Suppressor macrophage (primary cell): ENCODE results near the gene LYPD3.
"Not testable (repeated sequence)": the region's sequence is repeated elsewhere in the genome, so short reads cannot be mapped to it uniquely, and the experiment has no call there.

Experiments used
- DNase-seq, 4 experiments: peaks; one replicate each; pipeline ENCODE4 v3.0.0-alpha.2; 2020 to 2022

LYPD3 gene

DNA sequence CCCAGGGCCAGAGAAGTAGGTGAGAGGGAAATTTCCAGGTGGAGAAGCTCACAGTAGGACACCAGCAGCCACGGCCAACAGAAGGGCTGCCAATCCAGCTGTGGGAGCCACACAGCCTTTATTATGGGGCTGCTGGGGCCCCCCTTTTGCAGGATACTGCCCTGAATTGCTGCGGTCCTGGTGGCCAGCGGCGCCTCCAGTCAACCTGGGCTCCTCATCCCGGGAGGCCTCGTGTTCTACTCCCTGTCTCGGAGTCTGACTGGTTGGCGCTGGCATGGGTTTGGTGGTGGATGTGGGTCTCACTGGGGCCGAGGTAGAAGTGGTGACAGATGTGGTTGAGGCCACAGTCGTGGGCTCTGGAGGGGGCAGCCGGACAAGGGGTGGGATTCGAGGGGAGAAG is 4.1 kb downstream of the LYPD3 start:
- DNase-seq: no peak

DNA sequence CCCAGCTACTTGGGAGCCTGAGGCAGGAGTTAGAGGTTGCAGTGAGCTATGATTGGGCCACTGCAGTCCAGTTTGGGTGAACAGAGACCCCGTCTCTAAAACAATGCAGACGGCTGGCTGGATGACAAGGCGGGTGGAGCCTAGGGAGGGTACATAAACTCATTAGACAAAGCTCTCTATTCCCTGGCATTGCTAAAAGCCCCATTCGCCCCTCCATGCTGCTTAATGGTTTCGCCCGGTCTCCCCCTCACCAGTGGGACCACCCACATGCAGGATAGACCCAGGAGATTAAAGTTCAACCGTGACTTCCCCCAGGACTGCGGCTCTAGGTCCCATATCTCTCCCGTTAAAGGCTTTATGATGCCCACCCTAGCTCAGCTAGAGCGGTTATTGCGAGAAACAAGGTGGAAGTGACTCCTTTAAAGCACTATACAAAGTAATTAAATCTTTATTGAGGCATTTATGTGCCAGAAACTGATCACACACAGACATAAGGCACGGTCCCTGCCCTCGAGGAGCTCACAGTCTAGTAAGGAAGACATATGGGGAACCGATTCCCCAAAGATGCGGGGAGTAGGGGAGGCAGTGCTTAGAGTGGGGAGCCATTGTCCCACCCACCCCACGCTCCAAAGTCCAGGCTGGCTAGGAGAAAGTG is 4.9 kb downstream of the LYPD3 start:
- no peak for DNase-seq

DNA sequence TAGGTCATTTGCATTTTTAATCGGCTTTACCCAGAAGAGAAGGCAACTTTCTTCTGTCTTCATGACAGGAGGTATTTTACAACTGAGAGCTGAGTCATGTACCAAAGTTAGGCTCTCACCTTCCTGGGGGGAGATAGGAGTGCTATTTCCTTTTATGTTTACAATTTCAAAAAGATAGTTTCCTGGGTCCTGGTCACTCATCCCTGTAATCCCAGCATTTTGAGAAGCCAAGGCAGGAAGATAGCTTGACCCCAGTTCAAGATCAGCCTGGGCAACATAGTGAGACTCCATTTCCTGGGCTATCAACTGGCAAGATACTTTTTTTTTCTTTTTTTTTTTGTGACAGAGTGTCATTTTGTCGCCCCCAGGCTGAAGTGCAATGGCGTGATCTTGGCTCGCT is 7.6 kb downstream of the LYPD3 start:
- DNase-seq: no peak

DNA sequence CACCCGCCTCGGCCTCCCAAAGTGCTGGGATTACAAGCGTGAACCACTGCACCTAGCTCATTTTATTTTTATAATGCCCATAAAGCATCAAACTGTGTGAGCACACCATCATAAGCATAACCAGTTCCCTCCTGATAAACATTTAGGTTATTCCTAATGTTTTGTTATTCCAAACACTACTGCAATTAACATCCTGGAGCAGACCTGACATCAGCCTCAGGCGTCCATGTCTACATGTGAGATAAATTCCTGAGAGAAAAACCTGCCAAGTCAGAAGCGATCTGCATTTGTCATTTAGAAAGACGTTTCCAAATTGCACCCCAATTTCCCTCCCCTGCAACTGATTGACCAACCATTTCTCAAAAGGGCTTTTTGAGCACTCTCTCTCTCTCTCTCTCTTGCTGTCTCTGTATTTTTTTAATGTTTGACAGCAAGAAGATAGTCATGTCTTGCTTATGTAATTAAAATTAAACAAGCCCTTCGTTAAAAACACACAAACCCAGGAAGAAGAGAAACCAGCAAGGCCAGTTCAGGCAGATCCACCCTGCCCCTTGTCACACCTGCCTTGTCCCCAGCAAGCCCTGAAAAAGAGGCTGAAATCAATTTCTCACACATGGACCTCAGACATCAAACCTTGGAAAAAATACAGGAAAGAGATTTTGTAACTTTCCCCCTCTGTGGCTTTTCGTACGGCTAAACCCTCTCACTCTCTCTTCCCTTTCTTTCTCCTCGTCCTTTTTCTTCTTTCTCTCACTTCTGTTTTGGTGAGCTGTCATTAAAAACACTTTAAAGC is 9.9 kb downstream of the LYPD3 start:
- peak in 1 of 4 experiments; percentile 29 for DNase-seq

DNA sequence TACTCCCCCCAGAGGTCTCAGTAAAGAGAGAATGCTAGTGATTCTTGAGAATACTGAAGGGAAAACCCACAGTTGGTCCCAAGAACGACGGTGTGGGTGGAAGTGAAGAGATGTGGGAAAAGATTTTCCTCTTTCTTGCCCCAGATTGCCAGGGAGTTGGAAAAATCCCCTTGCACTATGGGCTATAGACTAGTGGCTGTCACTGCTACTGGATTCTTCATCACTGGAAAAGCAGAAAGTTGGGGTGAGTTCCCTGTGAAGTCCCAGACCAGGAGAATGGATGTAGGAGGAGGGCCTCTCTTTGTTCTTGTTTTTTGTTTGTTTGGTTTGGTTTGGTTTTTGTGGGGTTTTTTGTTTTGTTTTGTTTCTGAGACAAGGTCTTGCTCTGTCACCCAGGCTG is 11.4 kb downstream of the LYPD3 start:
- DNase-seq: peak in 1 of 4 experiments; percentile 12

DNA sequence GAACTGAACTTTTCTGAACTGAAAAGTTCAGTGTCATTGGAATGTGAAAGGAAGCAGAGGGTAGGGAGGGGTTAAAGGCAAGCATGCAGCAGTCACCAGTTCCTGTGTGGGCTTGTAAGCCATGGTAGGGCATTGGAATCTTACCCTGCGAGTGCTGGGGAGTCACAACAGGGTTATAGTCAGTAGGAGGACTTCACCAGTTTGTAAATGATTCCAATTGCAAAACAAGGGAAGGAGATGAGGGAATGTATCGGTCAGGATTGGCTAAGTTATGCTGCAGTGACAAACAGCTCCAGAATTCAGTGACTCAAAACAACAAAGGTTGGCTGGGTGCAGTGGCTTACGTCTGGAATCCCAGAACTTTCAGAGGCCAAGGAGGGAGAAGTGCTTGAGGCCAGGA is 12.8 kb downstream of the LYPD3 start:
- no peak for DNase-seq

DNA sequence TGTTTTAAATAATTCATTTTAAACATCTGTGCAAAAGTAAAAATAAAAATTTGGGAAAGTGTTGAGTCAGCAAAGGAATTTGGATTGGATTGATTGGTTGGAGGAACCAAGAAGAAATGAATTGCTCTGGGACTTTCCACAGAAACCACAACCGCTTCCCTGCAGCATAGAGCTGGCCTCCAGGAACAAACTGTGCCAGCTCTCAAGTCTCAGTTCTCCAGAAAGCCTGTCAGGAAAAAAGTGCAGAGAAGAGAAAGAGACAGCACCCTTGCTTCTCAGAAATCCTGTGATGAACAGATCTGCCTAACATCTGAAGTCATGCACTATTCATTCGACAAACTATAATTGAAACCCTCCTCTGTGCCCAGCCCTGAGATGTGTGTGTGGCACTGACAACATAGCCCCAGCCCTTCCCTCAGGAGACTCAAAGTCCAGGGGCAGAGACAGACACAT is 14.8 kb downstream of the LYPD3 start:
- peak; percentile 53 to 78 (median 68) for DNase-seq

DNA sequence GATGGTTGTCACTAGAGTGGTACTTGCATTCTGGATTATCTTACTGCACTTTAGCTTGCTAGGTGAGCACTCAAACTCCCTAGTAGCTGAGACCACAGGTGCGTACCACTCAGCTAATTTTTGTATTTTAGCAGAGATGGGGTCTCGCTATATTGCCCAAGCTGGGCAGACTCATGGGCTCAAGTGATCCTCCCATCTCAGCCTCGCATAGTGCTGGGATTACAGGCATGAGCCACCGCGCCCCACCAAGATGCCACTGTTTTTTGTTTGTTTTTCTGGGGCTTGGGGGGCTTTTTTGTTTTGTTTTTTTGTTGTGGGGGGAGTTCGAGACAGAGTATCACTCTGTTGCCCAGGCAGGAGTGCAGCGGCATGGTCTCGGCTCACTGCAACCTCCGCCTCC is 17.8 kb downstream of the LYPD3 start:
- no peak for DNase-seq

DNA sequence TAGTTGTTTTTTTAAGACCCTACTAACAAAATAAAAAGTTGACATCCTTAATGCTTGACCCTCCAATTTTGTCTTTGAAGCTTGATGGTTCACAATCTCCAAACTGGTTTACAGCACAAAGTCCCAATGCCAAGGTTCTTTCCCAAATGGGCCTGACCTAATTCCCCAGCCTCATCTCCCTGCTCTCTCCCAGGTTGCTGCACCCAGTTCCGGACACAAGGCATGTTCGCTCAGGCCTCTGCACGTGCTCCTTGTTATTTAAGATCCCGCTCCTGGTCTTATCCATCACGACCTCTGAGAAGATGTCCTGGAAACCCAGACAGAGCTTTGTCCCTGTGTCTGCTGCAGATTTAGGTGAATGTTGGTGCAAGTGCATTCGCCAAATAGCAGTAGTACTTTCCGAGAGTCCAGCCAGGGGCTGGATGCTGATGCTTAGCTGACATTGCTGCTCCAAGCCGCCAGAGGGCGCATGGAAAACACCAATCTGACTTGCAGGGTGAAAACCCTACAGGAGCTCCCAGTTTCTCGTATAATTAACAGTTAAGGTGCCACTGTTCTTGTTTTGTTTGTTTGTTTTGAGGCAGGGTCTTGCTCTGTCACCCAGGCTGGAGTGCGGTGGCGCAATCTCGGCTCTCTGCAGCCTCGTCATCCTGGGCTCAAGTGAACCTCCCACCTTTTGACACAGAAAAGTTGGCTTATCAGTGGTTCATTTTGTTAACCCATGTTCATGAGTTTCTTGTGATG is 18.5 kb downstream of the LYPD3 start:
- peak; percentile 85 to 90 (median 86) for DNase-seq

DNA sequence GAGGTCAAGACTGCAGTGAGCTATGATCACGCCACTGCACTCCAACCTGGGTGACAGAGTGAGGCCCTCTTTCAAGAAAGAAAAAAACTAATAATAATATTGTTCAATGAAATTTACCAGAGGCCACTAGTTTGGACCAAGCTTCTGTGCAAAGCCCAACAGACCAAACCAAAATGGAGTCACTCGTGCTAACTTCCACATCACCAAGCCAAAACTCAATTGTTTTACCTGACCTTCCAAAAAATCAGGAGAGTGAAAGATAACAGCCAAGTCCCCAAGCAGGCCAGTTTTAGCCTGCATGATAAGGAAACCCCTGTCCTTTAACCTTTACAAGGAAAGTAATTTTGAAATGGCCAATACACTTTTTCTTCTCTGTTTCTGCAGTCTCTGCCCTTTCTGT is 20.0 kb downstream of the LYPD3 start:
- DNase-seq: no peak

DNA sequence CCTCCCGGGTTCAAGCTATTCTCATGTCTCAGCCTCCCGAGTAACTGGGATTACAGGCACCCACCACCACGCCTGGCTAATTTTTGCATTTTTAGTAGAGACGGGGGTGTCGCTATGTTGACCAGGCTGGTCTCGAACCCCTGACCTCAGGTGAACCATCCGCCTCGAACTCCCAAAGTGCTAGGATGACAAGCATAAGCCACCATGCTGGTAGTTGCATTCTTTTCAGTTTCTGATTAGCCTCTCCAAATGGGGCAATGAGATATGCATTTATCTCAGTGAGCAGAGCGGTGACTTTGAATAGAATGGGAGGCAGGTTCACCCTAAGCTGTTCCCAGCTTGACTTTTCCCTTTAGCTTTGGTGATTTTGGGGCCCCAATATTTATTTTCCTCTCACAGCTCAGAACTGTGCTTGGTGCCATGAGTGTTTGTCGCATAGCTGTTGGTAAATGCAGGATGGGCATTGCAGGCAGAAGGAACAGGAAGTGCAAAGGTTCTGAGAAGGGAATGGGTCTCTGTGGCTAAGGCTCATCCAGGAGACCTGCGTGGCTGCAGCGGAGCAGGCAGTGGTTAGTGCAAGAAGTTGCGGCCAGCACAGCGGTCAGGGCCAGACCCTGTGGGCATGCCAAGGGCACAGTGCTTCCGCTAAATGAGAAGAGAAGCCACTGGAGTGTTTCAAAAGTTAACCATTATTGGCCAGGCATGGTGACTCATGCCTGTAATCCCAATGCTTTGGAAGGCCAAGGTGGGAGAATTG is 20.7 kb downstream of the LYPD3 start:
- DNase-seq: peak; percentile 32 to 66 (median 54)

DNA sequence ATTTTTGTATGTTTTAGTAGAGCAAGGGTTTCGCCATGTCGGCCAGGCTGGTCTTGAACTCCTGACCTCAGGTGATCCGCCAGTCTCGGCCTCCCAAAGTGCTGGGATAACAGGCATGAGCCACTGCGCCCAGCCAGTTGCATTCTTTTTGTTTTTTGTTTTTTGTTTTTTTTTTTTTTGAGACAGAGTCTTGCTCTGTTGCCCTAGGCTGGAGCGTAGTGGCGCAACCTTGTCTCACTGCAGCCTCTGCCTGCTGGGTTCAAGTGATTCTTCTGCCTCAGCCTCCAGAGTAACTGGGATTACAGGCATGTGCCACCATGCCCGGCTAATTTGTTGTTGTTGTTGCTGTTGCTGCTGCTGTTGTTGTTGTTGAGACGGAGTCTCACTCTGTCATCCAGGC is 21.3 kb downstream of the LYPD3 start:
- DNase-seq: not testable (repeated sequence)

DNA sequence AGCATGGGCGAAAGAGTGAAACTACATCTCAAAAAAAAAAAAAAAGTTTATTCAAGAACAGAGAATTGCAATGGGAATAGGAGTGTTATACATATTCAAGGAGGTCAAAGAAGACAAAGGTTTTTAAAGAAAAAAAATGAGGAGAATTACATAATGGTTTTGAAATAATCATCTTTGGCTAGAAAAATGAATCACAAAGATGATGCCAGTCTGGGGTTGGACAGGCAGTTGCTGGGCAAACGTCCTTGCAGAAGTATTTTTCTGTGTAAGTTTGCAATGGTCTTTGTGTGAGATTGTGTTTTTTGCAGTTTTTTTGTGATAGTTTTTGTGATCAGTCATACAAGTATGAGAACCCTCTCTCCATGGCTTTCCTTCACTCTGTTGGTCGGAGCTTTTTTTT is 23.7 kb downstream of the LYPD3 start:
- peak in 3 of 4 experiments; percentile 16 to 34 (median 32) for DNase-seq

DNA sequence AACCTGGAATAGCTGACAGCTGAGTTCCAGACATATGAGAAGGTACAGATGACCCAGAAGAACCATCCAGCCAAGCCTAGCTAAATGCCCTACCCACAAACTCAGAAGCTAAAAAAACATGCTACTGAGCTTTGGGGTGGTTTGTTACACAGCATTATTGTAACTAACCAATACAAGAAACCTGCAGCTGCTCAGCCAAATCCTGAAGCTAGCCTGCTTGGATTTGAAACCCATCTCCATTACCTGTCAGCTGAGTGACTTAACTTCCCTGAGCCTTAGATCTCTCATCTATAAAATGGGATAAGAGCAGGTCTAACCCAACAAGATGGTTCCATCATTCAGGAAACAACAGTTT is 25.7 kb downstream of the LYPD3 start:
- no peak for DNase-seq

DNA sequence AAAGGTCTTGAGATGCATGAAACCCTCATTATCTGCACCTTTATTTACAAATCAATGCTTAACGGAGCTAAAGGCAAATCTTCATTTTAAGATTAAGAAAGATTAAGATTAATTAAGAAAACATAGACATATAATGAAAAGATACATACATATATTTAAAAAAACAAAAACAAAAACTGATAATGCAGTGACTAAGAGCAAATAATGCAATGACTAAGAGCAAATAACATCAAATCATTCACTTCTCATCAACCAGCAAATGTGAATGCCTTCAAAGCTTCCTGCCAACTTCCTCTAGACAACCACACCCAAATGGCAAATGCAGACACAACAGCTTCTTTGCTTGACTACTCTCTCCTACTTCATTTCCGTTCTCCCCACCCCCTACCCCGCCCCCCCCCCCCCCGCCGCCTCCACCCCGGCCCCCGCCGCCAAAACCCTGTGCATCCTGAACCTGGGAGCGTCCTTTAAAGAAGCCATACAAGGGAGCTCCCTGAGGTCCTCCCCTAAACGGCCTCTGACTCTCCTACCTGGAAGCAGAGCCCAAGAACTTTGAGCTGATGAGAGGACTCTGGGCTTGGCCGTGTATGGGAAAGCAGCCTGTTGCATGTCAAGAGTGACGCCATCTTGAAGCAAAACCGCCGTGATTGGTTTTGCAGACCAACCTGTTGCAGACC is 26.2 kb downstream of the LYPD3 start:
- peak in 3 of 4 experiments; percentile 30 to 66 (median 54) for DNase-seq

DNA sequence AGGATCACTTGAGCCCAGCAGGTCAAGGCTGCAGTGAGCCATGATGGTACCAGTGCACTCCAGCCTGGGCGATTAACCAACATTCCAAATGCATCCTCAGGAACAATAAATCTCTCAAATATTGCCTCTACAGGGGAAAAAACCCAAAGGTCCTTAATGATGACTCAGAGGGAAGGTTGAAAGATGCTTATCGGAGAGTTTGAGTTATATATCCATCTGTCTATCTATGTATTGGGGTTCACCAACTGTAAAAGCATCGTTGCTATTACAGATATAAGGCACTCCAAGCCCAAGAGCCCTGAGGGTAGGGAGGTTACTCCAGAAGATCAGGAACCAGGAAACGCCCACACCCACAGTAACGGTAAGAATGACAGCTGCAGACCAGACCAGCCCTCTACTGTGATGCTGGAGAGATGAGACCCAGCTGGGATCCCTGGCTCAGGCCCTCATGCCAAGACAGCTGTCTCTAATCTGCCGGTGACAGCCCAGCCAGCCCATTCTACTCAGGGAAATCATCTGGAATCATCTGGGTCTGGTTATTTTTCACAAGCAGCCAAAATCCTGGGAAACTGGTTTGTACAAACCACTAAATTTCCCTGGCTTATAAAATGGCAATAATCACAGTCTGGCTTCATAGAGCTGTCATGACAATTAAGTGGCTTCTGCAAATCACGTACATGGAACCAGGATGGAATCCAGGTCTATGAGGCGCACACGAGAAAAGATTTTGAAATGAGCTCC is 26.9 kb downstream of the LYPD3 start:
- DNase-seq: no peak

DNA sequence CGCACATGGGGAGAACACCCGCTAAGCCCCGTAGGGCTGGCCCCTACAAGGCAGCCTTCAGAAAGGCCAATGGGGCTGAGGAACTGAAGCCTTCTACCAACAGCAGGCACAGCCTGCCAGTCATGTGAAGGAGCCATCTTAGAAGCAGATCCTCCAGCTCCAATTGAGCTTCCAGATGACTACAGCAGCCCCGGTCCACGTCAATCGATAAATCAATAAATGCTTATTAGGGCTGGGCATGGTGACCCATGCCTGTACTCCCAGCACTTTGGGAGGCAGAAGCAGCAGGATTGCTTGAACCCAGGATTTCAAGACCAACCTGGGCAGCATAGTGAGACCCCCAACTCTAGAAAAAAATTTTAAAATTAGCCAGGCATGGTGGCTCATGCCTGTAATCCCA is 27.7 kb downstream of the LYPD3 start:
- DNase-seq: no peak

DNA sequence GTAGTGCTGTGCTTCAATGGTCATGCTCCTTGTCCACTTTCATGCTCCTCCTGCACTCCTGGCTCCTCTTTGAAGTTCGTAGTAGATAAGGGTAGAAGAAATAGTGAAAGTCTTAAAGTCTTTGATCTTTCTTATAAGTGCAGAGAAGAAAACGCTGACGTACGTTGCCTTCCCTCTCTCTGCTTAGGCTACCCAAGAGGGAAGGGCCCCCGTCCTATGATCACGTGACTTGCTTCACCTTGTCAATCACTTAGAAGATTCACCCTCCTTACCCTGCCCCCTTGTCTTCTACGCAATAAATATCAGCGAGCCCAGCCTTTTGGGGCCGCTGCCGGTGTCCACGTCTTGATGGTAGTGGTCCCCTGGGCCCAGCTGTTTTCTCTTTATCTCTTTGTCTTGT is 28.1 kb downstream of the LYPD3 start:
- DNase-seq: not testable (repeated sequence)

DNA sequence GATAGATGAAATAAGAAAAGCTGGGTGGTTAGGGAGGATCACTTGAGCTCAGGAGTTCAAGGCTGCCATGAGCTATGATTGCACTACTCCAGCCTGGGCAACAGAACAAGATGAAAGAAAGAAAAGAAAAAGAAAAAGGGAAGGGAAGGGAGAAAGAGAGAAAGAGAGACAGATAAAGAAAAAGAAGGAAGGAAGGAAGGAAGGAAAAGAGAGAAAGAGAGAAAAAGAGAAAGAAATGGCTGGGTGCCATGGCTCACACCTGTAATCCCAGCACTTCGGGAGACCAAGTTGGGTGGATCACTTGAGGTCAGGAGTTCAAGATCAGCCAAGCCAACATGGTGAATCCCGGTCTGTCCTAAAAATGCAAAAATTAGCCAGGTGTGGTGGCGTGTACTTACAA is 29.6 kb downstream of the LYPD3 start:
- no peak for DNase-seq

DNA sequence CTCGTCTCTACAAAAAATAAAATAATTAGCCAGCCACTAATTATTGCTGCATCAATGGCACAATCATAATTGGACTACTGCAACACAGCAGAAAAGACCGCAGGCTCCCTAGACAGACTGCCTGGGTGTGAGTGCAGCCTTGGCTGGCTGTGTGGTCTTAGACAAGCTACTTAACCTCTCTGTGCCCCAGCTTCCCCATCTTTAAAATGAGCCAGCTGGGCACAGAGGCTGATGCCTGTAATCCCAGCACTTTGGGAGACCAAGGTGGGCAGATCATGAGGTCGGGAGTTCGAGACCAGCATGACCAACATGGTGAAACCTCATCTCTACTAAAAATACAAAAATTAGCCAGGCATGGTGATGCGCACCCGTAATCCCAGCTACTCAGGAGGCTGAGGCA is 31.7 kb downstream of the LYPD3 start:
- DNase-seq: no peak

DNA sequence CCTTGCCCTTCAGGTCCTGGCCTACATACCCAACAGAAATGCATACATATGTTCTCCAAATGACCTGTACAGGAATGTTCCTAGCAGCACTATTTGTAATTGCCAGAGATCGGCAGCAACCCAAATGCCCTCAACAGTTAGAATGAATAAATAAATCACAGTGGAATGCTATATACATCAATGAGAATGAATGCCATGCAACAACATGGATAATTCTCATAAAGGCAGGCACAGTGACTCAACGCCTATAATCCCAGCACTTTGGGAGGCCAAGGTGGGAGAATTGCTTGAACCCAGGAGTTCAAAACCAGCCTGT is 32.1 kb downstream of the LYPD3 start:
- no peak for DNase-seq

DNA sequence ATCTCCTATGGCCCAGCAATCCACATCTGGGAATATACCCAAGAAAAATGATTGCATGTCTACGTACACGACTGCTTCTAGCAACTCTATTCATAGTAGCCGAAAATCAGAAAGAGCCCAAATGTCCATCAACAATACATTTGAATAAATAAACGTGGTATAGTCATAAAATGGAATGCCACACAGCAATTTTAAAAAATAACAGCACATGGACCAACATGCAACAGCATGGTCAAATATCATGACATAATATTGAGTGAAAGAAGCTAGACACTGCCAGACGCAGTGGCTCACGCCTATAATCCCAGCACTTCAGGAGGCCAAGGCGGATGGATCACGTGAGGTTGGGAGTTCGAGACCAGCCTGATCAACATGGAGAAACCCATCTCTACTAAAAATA is 34.4 kb downstream of the LYPD3 start:
- DNase-seq: no peak
